GM23338 (cell line): Measurements from ENCODE around the gene TM6SF1. TPM values are rescaled to one million over a fixed set of nuclear protein-coding genes. Genes with fewer than 3 reads are reported as not detected.

Source experiments
- ATAC-seq: fragments of 200-7000 bp; cut with Tn5 transposase; 3 replicates; pipeline ENCODE4 v1.9.1; 2020
- DNase-seq: peaks from one replicate; pipeline ENCODE4 v3.0.0-alpha.2; 2015; ENCODE audit warnings: low spot score
- H2AFZ ChIP-seq: fragments of 200-600 bp; sonication (generic); 2 replicates; pipeline ENCODE4 v1.8.0; 2016; ENCODE audit warnings: antibody characterized with exemption, mild to moderate bottlenecking, moderate library complexity
- H3F3A ChIP-seq: fragments of 200-600 bp; sonication (generic); replicated peaks from 2 replicates; pipeline ENCODE4 v1.8.0; 2017; ENCODE audit warnings: antibody characterized with exemption, mixed run types, low read depth
- H3K27ac ChIP-seq: fragments of 200-600 bp; sonication (generic); 2 replicates; pipeline ENCODE4 v1.6.1; 2016; ENCODE audit warnings: low read depth
- H3K27me3 ChIP-seq: fragments of 200-600 bp; sonication (generic); 2 replicates; pipeline ENCODE4 v1.8.0; 2016; ENCODE audit warnings: mild to moderate bottlenecking, mixed run types, moderate library complexity; ENCODE audit not compliant: insufficient read depth
- H3K36me3 ChIP-seq: fragments of 200-600 bp; sonication (generic); 2 replicates; pipeline ENCODE4 v1.8.0; 2016; ENCODE audit warnings: mild to moderate bottlenecking; ENCODE audit not compliant: insufficient read depth
- H3K4me1 ChIP-seq: fragments of 200-600 bp; sonication (generic); 2 replicates; pipeline ENCODE4 v1.8.0; 2016; ENCODE audit warnings: mild to moderate bottlenecking, moderate library complexity; ENCODE audit not compliant: insufficient read depth
- H3K4me2 ChIP-seq: fragments of 200-600 bp; sonication (generic); 2 replicates; pipeline ENCODE4 v1.7.1; 2017; ENCODE audit warnings: mixed run types
- H3K4me3 ChIP-seq: fragments of 200-600 bp; sonication (generic); 2 replicates; pipeline ENCODE4 v1.6.1; 2016; ENCODE audit warnings: mixed run types
- H3K79me2 ChIP-seq: fragments of 200-600 bp; sonication (generic); replicated peaks from 2 replicates; pipeline ENCODE4 v1.8.0; 2017; ENCODE audit warnings: mild to moderate bottlenecking; ENCODE audit not compliant: insufficient read depth
- H3K9me2 ChIP-seq: fragments of 200-600 bp; sonication (generic); 2 replicates; pipeline ENCODE4 v1.8.0; 2017; ENCODE audit not compliant: insufficient read depth
- H4K20me1 ChIP-seq: fragments of 200-600 bp; sonication (generic); replicated peaks from 2 replicates; pipeline ENCODE4 v1.8.0; 2017; ENCODE audit warnings: mild to moderate bottlenecking; ENCODE audit not compliant: insufficient read depth
- H3K27ac Mint-ChIP-seq: 2 replicates; pipeline ENCODE4 v1.8.0; 2020; ENCODE audit warnings: inconsistent platforms, mild to moderate bottlenecking, moderate library complexity, mixed read lengths
- H3K27me3 Mint-ChIP-seq: 3 replicates; pipeline ENCODE4 v1.8.0; 2022; ENCODE audit warnings: low read depth, mild to moderate bottlenecking, moderate library complexity, mixed read lengths, inconsistent platforms; ENCODE audit not compliant: insufficient read depth, poor library complexity
- H3K36me3 Mint-ChIP-seq: 3 replicates; pipeline ENCODE4 v1.8.0; 2021; ENCODE audit warnings: low read depth, mild to moderate bottlenecking, inconsistent platforms, moderate library complexity, mixed read lengths
- H3K4me1 Mint-ChIP-seq: 3 replicates; pipeline ENCODE4 v1.8.0; 2020; ENCODE audit warnings: mild to moderate bottlenecking, inconsistent platforms, mixed read lengths
- H3K4me3 Mint-ChIP-seq: 3 replicates; pipeline ENCODE4 v1.8.0; 2021; ENCODE audit warnings: moderate library complexity, mild to moderate bottlenecking, inconsistent platforms, mixed read lengths
- H3K9me3 Mint-ChIP-seq: 3 replicates; pipeline ENCODE4 v1.8.0; 2020; ENCODE audit warnings: moderate library complexity, mild to moderate bottlenecking, inconsistent platforms, mixed read lengths
- CREB1 ChIP-seq: fragments of 250-450 bp; sonication (Bioruptor Pico); IDR thresholded peaks from 2 replicates; pipeline ENCODE4 v1.5.0; 2020; ENCODE audit warnings: low read depth, mild to moderate bottlenecking, moderate library complexity
- CTCF ChIP-seq, 2 experiments: fragments of 200-600 bp in 1 of 2; sonication (generic) in 1 of 2; conservative IDR thresholded peaks; 2 replicates each; pipeline versions ENCODE4 v1.5.1 to v1.6.1; 2016 to 2017; ENCODE audit warnings: antibody characterized with exemption in 2 of 2, low read depth in 2 of 2, mild to moderate bottlenecking in 2 of 2, moderate library complexity in 1 of 2
- EZH2phosphoT487 ChIP-seq: fragments of 200-600 bp; sonication (generic); IDR thresholded peaks from one replicate; pipeline ENCODE4 v1.8.1; 2018; ENCODE audit warnings: antibody characterized with exemption; ENCODE audit not compliant: unreplicated experiment
- JUNB ChIP-seq: IDR thresholded peaks from one replicate; pipeline ENCODE4 v1.6.1; 2016; ENCODE audit warnings: antibody characterized with exemption; ENCODE audit not compliant: unreplicated experiment
- NANOG ChIP-seq: IDR thresholded peaks from 2 replicates; pipeline ENCODE4 v1.6.1; 2016; ENCODE audit warnings: antibody characterized with exemption, borderline replicate concordance
- POLR2AphosphoS5 ChIP-seq: IDR thresholded peaks from 2 replicates; pipeline ENCODE4 v1.6.1; 2016; ENCODE audit warnings: antibody characterized with exemption, low read depth
- STAT1 ChIP-seq: IDR thresholded peaks from one replicate; pipeline ENCODE4 v1.6.1; 2016; ENCODE audit warnings: antibody characterized with exemption; ENCODE audit not compliant: unreplicated experiment
- ZNF114 ChIP-seq: fragments of 250-450 bp; sonication (Bioruptor Pico); IDR thresholded peaks from 2 replicates; pipeline ENCODE4 v1.5.0; 2020; ENCODE audit warnings: mild to moderate bottlenecking, moderate library complexity
- ZNF331 ChIP-seq: fragments of 250-450 bp; sonication (Bioruptor Pico); IDR thresholded peaks from 2 replicates; pipeline ENCODE4 v1.5.0; 2020; ENCODE audit warnings: low read depth, mild to moderate bottlenecking, moderate library complexity
- ZNF462 ChIP-seq: fragments of 250-450 bp; sonication (Bioruptor Pico); IDR thresholded peaks from 2 replicates; pipeline ENCODE4 v1.5.0; 2020; ENCODE audit warnings: mild to moderate bottlenecking, moderate library complexity
- polyA plus RNA-seq: library from polyadenylated mRNA; unstranded; fragments of >200 nt; fragmentation: Nextera tagmentation; extraction: Ambion mirVana; gene quantifications from 2 replicates; pipeline ENCODE4 v1.2.1, GENCODE V29; 2016
- total RNA-seq: library from RNA; depleted of rRNA; stranded (reverse); fragments of >200 nt; shearing (Covaris generic); gene quantifications from 2 replicates; pipeline ENCODE4 v1.2.3, GENCODE V29; 2014
- TF ChIP-seq, protein P1 (sequence below): IDR thresholded peaks from one replicate; pipeline ENCODE4 v1.6.1; 2018; ENCODE audit warnings: antibody characterized with exemption; ENCODE audit not compliant: unreplicated experiment
- TF ChIP-seq, protein P2 (sequence below): IDR thresholded peaks from 2 replicates; pipeline ENCODE4 v1.6.1; 2016; ENCODE audit warnings: antibody characterized with exemption

The TM6SF1 gene
- total and polyA plus RNA-seq, 2 experiments from 2014 or later, result 0.80 to 1.5 TPM

- TF ChIP-seq, protein P1, sequence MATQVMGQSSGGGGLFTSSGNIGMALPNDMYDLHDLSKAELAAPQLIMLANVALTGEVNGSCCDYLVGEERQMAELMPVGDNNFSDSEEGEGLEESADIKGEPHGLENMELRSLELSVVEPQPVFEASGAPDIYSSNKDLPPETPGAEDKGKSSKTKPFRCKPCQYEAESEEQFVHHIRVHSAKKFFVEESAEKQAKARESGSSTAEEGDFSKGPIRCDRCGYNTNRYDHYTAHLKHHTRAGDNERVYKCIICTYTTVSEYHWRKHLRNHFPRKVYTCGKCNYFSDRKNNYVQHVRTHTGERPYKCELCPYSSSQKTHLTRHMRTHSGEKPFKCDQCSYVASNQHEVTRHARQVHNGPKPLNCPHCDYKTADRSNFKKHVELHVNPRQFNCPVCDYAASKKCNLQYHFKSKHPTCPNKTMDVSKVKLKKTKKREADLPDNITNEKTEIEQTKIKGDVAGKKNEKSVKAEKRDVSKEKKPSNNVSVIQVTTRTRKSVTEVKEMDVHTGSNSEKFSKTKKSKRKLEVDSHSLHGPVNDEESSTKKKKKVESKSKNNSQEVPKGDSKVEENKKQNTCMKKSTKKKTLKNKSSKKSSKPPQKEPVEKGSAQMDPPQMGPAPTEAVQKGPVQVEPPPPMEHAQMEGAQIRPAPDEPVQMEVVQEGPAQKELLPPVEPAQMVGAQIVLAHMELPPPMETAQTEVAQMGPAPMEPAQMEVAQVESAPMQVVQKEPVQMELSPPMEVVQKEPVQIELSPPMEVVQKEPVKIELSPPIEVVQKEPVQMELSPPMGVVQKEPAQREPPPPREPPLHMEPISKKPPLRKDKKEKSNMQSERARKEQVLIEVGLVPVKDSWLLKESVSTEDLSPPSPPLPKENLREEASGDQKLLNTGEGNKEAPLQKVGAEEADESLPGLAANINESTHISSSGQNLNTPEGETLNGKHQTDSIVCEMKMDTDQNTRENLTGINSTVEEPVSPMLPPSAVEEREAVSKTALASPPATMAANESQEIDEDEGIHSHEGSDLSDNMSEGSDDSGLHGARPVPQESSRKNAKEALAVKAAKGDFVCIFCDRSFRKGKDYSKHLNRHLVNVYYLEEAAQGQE, result no peak
These were observed 63.2 kb downstream of the TM6SF1 start (continued) for GRCh38 chr15:83170474-83171165.

DNA sequence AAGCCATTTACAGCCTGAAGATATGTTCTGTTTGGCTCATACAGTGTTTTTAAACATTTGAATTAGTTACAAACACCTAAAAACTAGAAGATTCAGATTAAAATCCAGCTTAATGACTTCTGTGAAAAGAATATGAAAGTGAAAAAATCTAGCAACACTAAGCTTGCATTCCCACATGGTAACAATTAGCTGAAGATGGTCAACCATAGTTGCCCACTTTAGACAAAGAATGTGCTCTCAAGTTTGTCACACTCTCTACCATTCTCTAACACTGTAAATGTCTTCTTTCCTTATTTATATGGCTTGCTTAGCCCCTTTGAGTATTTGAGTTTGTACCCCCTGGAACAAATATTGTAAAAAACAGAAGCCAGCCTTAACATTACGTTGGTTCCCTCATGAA is 67.4 kb downstream of the TM6SF1 start:
- Mint-ChIP-seq H3K9me3 (no peaks in the 10 kb centered on the region), H3K4me1 (peaks cover 26% of the 10 kb centered on the region), H3K36me3 (peaks cover 8% of the 10 kb centered on the region; the same call in 2 of the 3 replicates), H3K27ac (no peak overlapping the region), H3K4me3 (no peak overlapping the region), H3K27me3 (peaks cover 2% of the 10 kb centered on the region)
- Histone ChIP-seq H3K79me2 (peaks cover 96% of the 10 kb centered on the region), H3K4me1 (no peaks in the 10 kb centered on the region; the same call in 1 of the 2 replicates), H3K4me3 (no peak overlapping the region), H3K4me2 (no peak overlapping the region), H2AFZ (no peak overlapping the region), H3K27me3 (no peaks in the 10 kb centered on the region), H3K27ac (no peak overlapping the region), H3F3A (no peaks in the 10 kb centered on the region), H3K36me3 (no peaks in the 10 kb centered on the region), H3K9me2 (no peaks in the 10 kb centered on the region), H4K20me1 (0 out of 2 replicates have a peak, but pooled peaks cover 7% of the 10 kb centered on the region)
- ATAC-seq (no peak), DNase-seq (no peak)
- TF ChIP-seq CTCF (conservative IDR thresholded peaks at IDR 0.05; ENCODE audit: low read depth in 2 of 2), result no peak
- TF ChIP-seq EZH2phosphoT487, result no peak
- TF ChIP-seq, protein P2, sequence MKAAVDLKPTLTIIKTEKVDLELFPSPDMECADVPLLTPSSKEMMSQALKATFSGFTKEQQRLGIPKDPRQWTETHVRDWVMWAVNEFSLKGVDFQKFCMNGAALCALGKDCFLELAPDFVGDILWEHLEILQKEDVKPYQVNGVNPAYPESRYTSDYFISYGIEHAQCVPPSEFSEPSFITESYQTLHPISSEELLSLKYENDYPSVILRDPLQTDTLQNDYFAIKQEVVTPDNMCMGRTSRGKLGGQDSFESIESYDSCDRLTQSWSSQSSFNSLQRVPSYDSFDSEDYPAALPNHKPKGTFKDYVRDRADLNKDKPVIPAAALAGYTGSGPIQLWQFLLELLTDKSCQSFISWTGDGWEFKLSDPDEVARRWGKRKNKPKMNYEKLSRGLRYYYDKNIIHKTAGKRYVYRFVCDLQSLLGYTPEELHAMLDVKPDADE, result no peak
- TF ChIP-seq POLR2AphosphoS5, result no peak
- TF ChIP-seq CREB1 (CRISPR knock-in tag), result no peak
- no peak for TF ChIP-seq ZNF462 (CRISPR knock-in tag)
- TF ChIP-seq JUNB, result no peak
- TF ChIP-seq STAT1, result no peak
- TF ChIP-seq ZNF331 (CRISPR knock-in tag), result no peak
- TF ChIP-seq NANOG, result no peak
- TF ChIP-seq ZNF114 (CRISPR knock-in tag), result no peak
